ENCODE data around the gene EXOC3. TPM values are rescaled to one million over a fixed set of nuclear protein-coding genes. Genes with fewer than 3 reads are reported as not detected.
A peak's percentile ranks its signal among the peaks of the same experiment; 100 is the strongest.

Gene EXOC3
- total RNA-seq, 1 donor from 2014 or later, result 64.6 TPM

DNA sequence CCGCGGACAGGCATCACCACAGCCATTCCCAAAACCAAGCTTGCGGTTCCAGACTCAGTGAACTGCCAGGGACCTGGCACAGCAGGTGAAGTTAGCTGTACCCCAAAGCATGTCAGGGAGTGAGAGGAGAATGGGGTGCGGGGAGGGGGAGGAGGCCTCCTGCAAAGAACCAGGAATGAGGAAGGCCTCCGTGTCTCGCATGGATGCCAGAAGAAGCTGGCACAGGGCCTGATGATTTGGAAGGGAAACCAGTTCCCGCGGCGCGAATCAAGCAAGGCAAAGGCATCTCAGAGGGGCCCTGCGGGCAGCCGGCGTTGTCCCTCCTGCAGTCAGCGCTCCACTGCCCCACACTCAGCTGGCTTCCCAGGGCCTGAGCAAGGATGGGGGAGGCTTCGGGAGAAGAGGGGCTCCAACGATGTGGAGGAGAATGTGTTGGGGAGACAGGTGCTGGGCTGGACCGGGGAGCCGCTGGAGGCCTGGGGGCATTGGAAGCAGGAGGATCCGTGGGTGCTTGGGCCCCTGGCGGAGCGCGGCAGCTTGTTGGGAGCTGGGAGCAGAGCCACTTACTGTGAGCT lies 66.7 kb downstream of the EXOC3 start:
- H3K27me3 Mint-ChIP-seq, result peaks cover 18% of the 10 kb centered on the region
- DNase-seq (ENCODE audit: extremely low spot score, unreplicated experiment), result no peak
- H3K36me3 Mint-ChIP-seq, result no peaks in the 10 kb centered on the region
- H3K9me3 Mint-ChIP-seq, result no peaks in the 10 kb centered on the region
- no peak overlapping the region for H3K4me3 Mint-ChIP-seq
- TF ChIP-seq, protein P1, sequence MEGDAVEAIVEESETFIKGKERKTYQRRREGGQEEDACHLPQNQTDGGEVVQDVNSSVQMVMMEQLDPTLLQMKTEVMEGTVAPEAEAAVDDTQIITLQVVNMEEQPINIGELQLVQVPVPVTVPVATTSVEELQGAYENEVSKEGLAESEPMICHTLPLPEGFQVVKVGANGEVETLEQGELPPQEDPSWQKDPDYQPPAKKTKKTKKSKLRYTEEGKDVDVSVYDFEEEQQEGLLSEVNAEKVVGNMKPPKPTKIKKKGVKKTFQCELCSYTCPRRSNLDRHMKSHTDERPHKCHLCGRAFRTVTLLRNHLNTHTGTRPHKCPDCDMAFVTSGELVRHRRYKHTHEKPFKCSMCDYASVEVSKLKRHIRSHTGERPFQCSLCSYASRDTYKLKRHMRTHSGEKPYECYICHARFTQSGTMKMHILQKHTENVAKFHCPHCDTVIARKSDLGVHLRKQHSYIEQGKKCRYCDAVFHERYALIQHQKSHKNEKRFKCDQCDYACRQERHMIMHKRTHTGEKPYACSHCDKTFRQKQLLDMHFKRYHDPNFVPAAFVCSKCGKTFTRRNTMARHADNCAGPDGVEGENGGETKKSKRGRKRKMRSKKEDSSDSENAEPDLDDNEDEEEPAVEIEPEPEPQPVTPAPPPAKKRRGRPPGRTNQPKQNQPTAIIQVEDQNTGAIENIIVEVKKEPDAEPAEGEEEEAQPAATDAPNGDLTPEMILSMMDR (conservative IDR thresholded peaks at IDR 0.05), result no peak
- H3K4me1 Mint-ChIP-seq (ENCODE audit: unreplicated experiment), result no peaks in the 10 kb centered on the region
- H3K27ac Mint-ChIP-seq, result no peak overlapping the region

- no peak for DNase-seq (ENCODE audit: extremely low spot score, unreplicated experiment)
- TF ChIP-seq, protein P1 (conservative IDR thresholded peaks at IDR 0.05), result no peak
- Mint-ChIP-seq H3K27me3 (peaks cover 23% of the 10 kb centered on the region), H3K4me3 (no peak overlapping the region), H3K4me1 (ENCODE audit: unreplicated experiment) (no peaks in the 10 kb centered on the region), H3K9me3 (no peaks in the 10 kb centered on the region), H3K36me3 (no peaks in the 10 kb centered on the region), H3K27ac (no peak overlapping the region)
Observed at GRCh38 chr5:510521-510920, 67.5 kb downstream of the EXOC3 start.

GRCh38 chr5:511476-511875 lies 68.5 kb downstream of the EXOC3 start:
- TF ChIP-seq, protein P1 (conservative IDR thresholded peaks at IDR 0.05), result no peak
- Mint-ChIP-seq H3K9me3 (no peaks in the 10 kb centered on the region), H3K4me3 (no peak overlapping the region), H3K27me3 (peaks cover 28% of the 10 kb centered on the region), H3K4me1 (ENCODE audit: unreplicated experiment) (no peaks in the 10 kb centered on the region), H3K27ac (no peak overlapping the region), H3K36me3 (no peaks in the 10 kb centered on the region)
- no peak for DNase-seq (ENCODE audit: extremely low spot score, unreplicated experiment)

DNA sequence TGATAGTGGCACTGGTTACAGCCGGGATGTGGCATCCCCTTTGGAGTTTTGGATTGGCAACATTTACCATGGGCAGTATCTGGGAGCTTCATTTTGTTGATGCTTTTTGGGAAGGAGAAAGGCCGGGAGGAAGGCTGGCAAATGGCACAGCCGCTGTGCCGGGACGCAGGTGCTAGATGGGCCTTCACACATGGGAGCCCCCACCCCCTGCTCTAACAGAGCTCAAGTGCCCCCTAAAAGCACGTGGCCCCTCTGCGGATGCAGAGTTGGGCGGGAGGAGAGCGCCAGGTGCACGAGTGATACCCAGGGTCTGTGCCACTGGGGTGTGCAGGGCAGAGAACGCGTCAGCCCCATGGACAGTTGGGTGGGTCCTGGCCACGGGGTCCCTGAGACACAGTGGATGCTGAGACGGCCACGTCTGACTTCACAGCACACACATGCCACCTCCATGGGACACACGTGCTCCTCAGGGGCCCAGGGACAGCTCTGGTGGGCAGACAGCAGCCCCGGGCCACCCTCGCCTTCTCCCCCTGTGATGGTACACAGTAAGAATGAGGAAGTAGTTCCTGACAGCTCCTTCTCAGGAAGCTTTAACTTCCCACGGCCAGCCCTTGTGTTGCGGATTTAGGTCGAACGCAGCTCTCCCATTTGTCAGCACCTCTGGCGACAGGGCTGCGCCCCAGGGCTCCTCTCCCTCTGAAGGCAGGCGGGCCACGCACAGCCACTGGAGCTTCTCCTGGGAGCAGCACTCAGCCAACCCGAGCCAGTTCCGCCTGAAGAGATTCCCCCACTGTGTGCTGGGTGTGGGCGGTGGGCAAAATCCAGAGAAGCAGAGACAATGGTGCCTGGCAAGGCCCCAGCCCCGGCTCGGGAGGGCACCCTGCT lies 70.5 kb downstream of the EXOC3 start:
- Mint-ChIP-seq H3K27me3 (peaks cover 42% of the 10 kb centered on the region), H3K27ac (peak overlapping the region; percentile 39), H3K4me1 (ENCODE audit: unreplicated experiment) (no peaks in the 10 kb centered on the region), H3K36me3 (no peaks in the 10 kb centered on the region), H3K4me3 (no peak overlapping the region), H3K9me3 (no peaks in the 10 kb centered on the region)
- TF ChIP-seq, protein P1 (conservative IDR thresholded peaks at IDR 0.05), result no peak
- no peak for DNase-seq (ENCODE audit: extremely low spot score, unreplicated experiment)

DNA sequence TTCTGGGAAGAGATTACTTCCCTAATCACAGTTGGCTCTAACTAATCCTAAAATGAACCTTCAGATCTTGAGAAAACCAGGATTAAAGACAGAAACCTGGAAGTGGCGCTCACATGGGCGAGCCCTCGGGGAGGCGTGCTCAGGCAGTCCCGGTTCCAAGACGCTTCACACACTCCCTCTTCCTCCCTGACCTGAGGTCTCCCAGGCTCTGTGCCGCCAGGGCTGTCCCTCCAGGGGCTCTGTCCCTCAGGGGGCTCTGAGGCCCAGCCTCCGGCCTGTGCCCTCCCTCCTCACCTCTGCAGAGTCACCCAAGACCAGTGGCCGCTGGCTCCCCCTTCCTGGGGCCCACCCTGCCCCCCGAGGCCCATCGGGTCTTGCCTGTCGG lies 71.1 kb downstream of the EXOC3 start:
- TF ChIP-seq, protein P1 (conservative IDR thresholded peaks at IDR 0.05), result no peak
- no peak for DNase-seq (ENCODE audit: extremely low spot score, unreplicated experiment)
- Mint-ChIP-seq H3K27me3 (peaks cover 45% of the 10 kb centered on the region), H3K4me3 (no peak overlapping the region), H3K9me3 (no peaks in the 10 kb centered on the region), H3K36me3 (no peaks in the 10 kb centered on the region), H3K4me1 (ENCODE audit: unreplicated experiment) (no peaks in the 10 kb centered on the region), H3K27ac (peak overlapping the region; percentile 39)
